AG04449 (cell line): ENCODE measurements around the gene RACGAP1.

Source experiments
- CTCF ChIA-PET: fragments of 350-600 bp; formaldehyde crosslinking; extraction: SDS; loops from one replicate; lab custom pipeline; 2021; ENCODE audit warnings: antibody characterized with exemption; lab: Yijun Ruan, JAX
- POLR2A ChIA-PET: fragments of 400-600, 350-600 bp; formaldehyde crosslinking; extraction: SDS; loops from one replicate; lab custom pipeline; 2020; ENCODE audit warnings: antibody characterized with exemption, inconsistent platforms; lab: Yijun Ruan, JAX
- DNase-seq: peaks from one replicate; pipeline ENCODE4 v3.0.0-alpha.2; 2010; ENCODE audit warnings: low read depth, low spot score
- H3K4me3 ChIP-seq: 2 replicates; pipeline ENCODE4 v1.5.1; 2011; ENCODE audit warnings: low read depth, mild to moderate bottlenecking, control low read depth, low read length
- TF ChIP-seq, protein P1 (sequence below): IDR thresholded peaks from one replicate; pipeline ENCODE4 v1.5.1; 2011; ENCODE audit warnings: mild to moderate bottlenecking, moderate library complexity, low read length, control low read depth, inconsistent platforms; ENCODE audit not compliant: insufficient read depth; ENCODE audit errors: missing control alignments

RACGAP1 gene

DNA sequence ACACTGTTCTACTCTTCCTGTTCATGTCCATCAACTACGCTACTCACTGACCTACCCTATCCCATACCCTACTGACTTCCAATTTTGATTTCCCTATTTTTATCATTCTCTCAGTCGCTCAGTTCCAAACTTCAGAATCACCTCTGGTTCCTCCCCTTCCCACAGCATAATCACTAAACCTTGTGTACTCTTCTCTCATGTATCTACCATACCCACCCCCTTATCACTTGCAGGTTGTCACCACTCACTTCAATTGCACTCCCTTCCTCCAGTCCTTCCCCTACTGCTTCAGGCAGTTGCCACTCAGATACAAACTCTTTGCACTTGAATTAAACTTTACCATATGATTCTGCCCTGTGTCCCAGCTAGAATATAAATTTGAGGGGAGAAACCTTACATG is 6.3 kb downstream of the RACGAP1 start:
- no peak for DNase-seq
- ChIA-PET POLR2A (no interaction called here), CTCF (interaction anchor here (0.7 to 9.4 kb wide), 10 partner anchors 9 to 152 kb away, joined by 3 to 69 read pairs (median 9); partner anchors contain the start of gene COX14)
- H3K4me3 ChIP-seq: no peak overlapping the region
- TF ChIP-seq, protein P1, sequence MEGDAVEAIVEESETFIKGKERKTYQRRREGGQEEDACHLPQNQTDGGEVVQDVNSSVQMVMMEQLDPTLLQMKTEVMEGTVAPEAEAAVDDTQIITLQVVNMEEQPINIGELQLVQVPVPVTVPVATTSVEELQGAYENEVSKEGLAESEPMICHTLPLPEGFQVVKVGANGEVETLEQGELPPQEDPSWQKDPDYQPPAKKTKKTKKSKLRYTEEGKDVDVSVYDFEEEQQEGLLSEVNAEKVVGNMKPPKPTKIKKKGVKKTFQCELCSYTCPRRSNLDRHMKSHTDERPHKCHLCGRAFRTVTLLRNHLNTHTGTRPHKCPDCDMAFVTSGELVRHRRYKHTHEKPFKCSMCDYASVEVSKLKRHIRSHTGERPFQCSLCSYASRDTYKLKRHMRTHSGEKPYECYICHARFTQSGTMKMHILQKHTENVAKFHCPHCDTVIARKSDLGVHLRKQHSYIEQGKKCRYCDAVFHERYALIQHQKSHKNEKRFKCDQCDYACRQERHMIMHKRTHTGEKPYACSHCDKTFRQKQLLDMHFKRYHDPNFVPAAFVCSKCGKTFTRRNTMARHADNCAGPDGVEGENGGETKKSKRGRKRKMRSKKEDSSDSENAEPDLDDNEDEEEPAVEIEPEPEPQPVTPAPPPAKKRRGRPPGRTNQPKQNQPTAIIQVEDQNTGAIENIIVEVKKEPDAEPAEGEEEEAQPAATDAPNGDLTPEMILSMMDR: no peak

DNA sequence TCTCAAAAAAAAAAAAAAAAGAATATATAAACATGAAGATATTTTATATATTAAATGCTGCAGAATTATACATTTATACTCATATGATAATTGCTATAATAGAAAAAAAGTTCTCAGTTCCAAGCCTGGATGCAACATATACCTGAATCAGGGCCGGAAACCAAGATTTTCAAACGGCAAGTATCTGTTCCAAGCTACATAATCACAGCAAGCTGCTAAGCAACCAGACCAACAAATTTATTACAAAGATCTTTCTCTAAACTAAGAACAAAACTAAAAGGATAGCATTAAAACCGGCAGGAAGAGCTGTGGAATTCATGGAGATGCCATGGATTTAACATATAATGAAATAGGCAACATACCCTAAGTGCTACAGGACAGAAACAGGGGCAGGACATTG is 7.1 kb downstream of the RACGAP1 start:
- POLR2A ChIA-PET: no interaction called here
- TF ChIP-seq, protein P1: no peak

DNA sequence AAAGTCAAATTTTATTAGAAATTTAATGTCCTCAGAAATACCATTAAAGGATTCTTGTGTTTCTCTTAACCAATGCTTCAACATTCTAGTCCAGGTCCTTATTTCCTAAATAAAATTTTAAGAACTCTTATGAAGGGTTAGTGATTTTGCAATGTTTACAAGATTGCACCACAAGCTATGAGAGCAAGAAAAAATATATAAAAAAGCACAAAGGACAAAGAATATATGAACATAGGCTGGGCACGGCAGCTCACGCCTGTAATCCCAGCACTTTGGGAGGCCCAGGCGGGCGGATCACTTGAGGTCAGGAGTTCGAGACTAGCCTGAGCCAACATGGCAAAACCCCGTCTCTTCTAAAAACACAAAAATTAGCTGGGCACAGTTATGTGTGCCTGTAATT is 7.7 kb downstream of the RACGAP1 start:
- ChIA-PET POLR2A (interaction anchor here (1.1 kb wide), 1 partner anchor 276 kb away, joined by 4 read pairs; the partner anchor contains the start of gene TMBIM6), CTCF (interaction anchor here (1.2 to 9.4 kb wide), 11 partner anchors 8 to 150 kb away, joined by 3 to 69 read pairs (median 8); partner anchors contain the start of gene COX14)
- no peak for DNase-seq
- H3K4me3 ChIP-seq: no peak overlapping the region
- TF ChIP-seq, protein P1: no peak

More for the DNA sequence above, 7.1 kb downstream of the RACGAP1 start:
- H3K4me3 ChIP-seq: no peak overlapping the region
- CTCF ChIA-PET: interaction anchor here (1.1 to 9.4 kb wide), 10 partner anchors 8 to 151 kb away, joined by 3 to 69 read pairs (median 9); partner anchors contain the start of gene COX14
- DNase-seq: no peak

DNA sequence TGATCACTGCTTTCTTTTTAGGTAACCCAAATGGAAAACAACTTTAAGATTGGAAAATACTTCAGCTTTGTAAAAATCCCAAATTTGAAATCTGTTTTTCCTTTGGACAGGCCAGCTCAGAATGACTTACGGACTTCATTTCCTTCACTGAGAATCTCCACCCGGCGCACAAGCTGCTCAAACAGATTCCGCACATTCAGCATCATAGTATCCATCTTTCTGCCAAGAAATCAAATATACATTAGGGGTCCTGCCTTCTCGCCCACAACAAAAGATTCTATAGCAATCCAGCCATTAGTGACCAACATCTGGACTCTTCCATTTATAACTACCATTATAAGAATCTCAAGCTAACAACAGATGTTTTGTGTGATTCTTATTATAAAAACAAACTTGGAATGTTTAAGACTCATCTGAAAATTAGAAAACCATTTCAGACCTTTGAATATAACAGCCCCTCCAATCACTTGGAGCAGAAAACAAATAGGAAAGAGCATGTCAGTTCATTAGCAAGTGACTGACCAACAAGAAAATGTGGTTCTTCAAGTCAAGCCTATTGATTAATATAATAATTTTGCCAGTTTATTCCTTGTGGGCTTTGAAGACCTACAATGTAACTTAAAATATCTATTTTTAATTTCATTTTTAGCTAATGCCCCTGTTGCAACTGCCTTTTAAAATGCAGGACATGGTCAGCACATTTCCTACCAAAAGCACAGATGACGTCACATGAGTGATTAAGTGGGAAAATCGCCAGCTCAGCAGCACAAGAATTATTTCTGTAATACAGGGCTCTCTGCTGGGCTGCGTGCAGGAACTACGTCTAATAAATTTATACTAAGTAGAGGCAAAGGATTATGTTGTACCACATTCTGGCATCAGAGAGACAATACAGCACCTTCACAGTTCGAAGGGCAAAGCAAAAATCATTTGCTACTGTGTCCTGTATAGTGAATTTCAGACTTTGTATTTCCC is 8.5 kb downstream of the RACGAP1 start:
- H3K4me3 ChIP-seq: no peak overlapping the region
- POLR2A ChIA-PET: interaction anchor here (1.1 kb wide), 1 partner anchor 275 kb away, joined by 4 read pairs; the partner anchor contains the start of gene TMBIM6

DNA sequence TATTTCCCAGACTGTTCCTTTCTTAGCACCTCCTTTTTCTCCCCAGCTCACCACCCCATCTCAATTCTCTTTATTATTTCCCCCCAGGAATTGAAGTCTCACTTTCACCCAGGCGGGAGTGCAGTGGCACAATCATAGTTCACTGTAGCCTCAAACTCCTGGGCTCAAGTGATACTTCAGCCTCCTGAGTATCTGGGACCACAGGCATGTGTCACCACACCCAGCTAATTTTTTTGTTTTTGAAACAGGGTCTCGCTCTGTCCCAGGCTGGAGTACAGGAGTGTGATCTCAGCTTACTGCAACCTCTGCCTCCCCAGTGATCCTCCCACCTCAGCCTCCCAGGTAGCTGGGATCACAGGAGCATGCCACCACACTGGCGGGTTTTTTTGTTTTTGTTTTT is 11.0 kb downstream of the RACGAP1 start:
- POLR2A ChIA-PET: no interaction called here
- CTCF ChIA-PET: interaction anchor here (0.9 to 9.4 kb wide), 13 partner anchors 10 to 97 kb away, joined by 3 to 69 read pairs (median 5); no protein-coding TSS in a partner anchor
- TF ChIP-seq, protein P1: no peak
- no peak for DNase-seq
- H3K4me3 ChIP-seq: no peak overlapping the region

More for the DNA sequence above, 8.5 kb downstream of the RACGAP1 start:
- TF ChIP-seq, protein P1: no peak
- CTCF ChIA-PET: interaction anchor here (1.2 to 9.4 kb wide), 9 partner anchors 7 to 71 kb away, joined by 3 to 69 read pairs (median 5); no protein-coding TSS in a partner anchor
- DNase-seq: no peak
